SU-DHL-6 (cell line): ENCODE measurements around the gene ICA1.

Experiments
- EZH2phosphoT487 ChIP-seq: fragments of 200-600 bp; sonication (generic), shearing (Covaris generic); conservative IDR thresholded peaks from 2 replicates; pipeline ENCODE4 v1.6.1; 2018; ENCODE audit warnings: mild to moderate bottlenecking, antibody characterized with exemption, low read length, moderate library complexity, mixed read lengths
- TF ChIP-seq, protein P1 (sequence below): fragments of 200-600 bp; sonication (generic); IDR thresholded peaks from one replicate; pipeline ENCODE4 v1.5.1; 2017; ENCODE audit warnings: antibody characterized with exemption, mild to moderate bottlenecking, low read length, moderate library complexity; ENCODE audit not compliant: insufficient read depth, poor library complexity, severe bottlenecking

DNA sequence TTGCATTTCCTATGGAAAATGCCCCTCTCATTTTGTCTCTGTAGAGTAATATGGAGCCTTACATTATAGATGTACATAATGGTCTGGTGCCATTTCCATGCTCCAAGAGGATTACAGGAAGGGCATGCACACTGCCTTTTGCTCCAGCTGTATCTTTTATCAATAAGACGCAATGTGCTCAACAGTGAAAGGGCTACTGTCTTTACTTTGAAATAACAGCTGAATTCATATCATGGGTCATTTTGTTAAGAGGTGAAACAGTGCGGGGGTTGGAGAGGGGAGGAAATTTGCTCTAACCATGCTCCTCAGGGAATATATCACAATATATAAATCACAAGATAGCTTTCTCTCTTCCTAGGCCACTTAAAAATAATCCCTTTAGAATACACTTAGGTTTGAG is 77.7 kb downstream of the ICA1 start:
- TF ChIP-seq, protein P1, sequence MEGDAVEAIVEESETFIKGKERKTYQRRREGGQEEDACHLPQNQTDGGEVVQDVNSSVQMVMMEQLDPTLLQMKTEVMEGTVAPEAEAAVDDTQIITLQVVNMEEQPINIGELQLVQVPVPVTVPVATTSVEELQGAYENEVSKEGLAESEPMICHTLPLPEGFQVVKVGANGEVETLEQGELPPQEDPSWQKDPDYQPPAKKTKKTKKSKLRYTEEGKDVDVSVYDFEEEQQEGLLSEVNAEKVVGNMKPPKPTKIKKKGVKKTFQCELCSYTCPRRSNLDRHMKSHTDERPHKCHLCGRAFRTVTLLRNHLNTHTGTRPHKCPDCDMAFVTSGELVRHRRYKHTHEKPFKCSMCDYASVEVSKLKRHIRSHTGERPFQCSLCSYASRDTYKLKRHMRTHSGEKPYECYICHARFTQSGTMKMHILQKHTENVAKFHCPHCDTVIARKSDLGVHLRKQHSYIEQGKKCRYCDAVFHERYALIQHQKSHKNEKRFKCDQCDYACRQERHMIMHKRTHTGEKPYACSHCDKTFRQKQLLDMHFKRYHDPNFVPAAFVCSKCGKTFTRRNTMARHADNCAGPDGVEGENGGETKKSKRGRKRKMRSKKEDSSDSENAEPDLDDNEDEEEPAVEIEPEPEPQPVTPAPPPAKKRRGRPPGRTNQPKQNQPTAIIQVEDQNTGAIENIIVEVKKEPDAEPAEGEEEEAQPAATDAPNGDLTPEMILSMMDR, result no peak
- TF ChIP-seq EZH2phosphoT487, result no peak
